ENCODE measurements around the gene FSIP1.

The FSIP1 gene

GRCh38 chr15:39680868-39681267 lies 101.8 kb downstream of the FSIP1 start:
- DNase-seq = no peak

GRCh38 chr15:39672666-39673065 lies 110.0 kb downstream of the FSIP1 start:
- DNase-seq = no peak

GRCh38 chr15:39672184-39672583 lies 110.5 kb downstream of the FSIP1 start:
- no peak for DNase-seq

- no peak for DNase-seq
Measured at GRCh38 chr15:39670687-39671086, 112.0 kb downstream of the FSIP1 start.

- no peak for DNase-seq
Measured at GRCh38 chr15:39669661-39670060, 113.0 kb downstream of the FSIP1 start.

- DNase-seq = no peak
Measured at GRCh38 chr15:39669241-39669640, 113.4 kb downstream of the FSIP1 start.

GRCh38 chr15:39668457-39668856 lies 114.2 kb downstream of the FSIP1 start:
- no peak for DNase-seq

GRCh38 chr15:39667382-39668127 lies 115.1 kb downstream of the FSIP1 start:
- DNase-seq = no peak

- DNase-seq = no peak
Measured at GRCh38 chr15:39666677-39667076, 116.0 kb downstream of the FSIP1 start.

GRCh38 chr15:39665629-39666250 lies 116.9 kb downstream of the FSIP1 start:
- no peak for DNase-seq

- DNase-seq = no peak
Measured at GRCh38 chr15:39663704-39664250, 118.9 kb downstream of the FSIP1 start.

GRCh38 chr15:39661776-39662175 lies 120.9 kb downstream of the FSIP1 start:
- no peak for DNase-seq

- DNase-seq = no peak
Measured at GRCh38 chr15:39658740-39659139, 123.9 kb downstream of the FSIP1 start.

- DNase-seq = no peak
Measured at GRCh38 chr15:39657668-39658067, 125.0 kb downstream of the FSIP1 start.

GRCh38 chr15:39657181-39657580 lies 125.5 kb downstream of the FSIP1 start:
- no peak for DNase-seq

GRCh38 chr15:39654304-39654703 lies 128.3 kb downstream of the FSIP1 start:
- DNase-seq = no peak

- no peak for DNase-seq
Measured at GRCh38 chr15:39651881-39652280, 130.8 kb downstream of the FSIP1 start.

GRCh38 chr15:39651295-39651694 lies 131.3 kb downstream of the FSIP1 start:
- no peak for DNase-seq

- DNase-seq = no peak
Measured at GRCh38 chr15:39649757-39650156, 132.9 kb downstream of the FSIP1 start.

- no peak for DNase-seq
Measured at GRCh38 chr15:39646425-39646824, 136.2 kb downstream of the FSIP1 start.

- no peak for DNase-seq
Measured at GRCh38 chr15:39645976-39646257, 136.7 kb downstream of the FSIP1 start.

GRCh38 chr15:39645138-39645975 lies 137.3 kb downstream of the FSIP1 start:
- no peak for DNase-seq

GRCh38 chr15:39644136-39644535 lies 138.5 kb downstream of the FSIP1 start:
- DNase-seq = no peak

- DNase-seq = no peak
Measured at GRCh38 chr15:39643727-39644126, 138.9 kb downstream of the FSIP1 start.
